NAMALWA (cell line): ENCODE results near the gene ZNF649.

Source experiments
- DNase-seq: peaks from one replicate; pipeline ENCODE4 v3.0.0-alpha.2; 2015; ENCODE audit warnings: low spot score

ZNF649 gene

DNA sequence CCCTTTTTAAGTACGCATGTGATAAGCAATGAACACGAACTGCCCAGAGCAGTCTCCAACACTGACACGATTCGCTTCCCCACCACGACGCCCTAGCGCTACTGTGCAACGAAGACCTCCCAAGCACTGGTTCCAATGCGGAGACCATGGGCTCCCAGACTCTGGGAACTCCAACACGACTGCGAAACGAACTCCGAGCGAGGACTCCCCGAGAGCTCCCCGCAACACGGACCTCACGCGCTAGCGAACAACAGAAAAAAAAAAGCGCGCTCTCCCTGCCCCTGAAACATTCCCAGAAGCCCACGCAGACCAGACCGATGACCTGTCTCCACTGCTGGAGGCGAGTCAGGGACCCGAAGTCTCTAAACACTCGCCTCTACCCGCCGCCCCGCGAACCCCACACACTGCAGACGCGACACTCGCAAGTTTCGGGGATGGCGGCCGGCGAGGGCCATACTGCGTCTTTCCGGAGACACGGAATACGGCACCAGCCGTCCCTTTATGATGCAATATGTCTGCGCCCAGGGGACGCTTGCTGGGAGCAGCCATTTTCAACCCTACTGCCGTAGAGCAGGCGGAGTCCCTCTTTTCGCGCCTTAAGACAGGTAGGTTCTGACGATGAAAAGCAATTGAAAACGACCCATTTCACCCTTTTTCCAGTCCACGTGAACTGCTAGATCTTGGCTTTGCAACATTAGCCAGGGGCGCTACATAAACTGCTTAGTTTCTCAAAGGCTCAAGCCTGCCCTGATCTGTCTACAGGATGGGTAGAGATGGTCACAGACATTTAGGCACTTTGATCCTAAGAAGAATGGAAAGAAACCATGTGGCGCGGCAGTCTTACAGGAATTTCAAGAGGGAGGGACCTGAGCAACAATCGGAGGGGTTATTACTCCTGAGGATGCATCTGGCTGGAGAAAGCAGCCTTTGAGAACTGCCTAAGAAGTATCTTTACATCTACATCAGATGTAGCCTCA, 17.0 kb downstream of the ZNF649 start, which contains the start of gene ZNF577:
ZNF577 (minus strand) TSS at position 430 of the 977 bp plus-strand sequence. CDS start 7,569 bp downstream, outside the sequence.
- no peak for DNase-seq

DNA sequence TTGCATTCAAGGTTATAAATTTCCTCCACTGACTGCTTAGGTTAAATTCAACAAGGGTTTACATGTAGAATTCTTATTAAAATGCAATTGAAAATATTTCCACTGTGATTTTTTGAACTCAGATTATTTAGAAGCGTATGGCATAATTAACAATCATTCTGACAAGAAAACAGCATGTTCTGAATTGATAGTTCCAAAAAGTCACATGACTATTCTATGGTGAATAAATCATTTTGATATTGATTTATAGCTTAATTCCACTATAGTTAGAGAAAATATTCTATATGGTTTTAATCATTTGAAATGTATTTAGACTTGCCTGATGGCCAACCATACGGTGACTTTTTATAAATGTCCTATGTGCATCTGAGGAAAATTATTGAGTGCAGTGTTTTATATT, 20.1 kb downstream of the ZNF649 start:
- no peak for DNase-seq

DNA sequence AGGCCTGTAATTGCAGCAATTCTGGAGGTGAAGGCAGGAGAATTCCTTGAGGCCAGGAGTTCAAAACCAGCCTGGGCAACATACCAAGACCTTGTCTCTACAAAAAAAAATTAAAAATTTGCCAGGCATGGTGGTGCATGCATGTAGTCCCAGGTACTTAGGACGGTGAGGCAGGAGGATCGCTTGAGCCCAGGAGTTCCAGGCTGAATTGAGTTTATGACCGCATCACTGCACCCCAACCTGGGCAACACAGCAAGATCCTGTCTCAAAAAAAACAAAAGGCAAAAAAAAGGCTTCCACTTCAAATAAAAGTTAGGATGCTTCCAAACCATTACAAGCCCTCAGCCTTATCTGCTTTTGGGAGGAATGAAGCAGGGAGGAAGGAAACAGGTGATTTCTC, 22.3 kb downstream of the ZNF649 start:
- no peak for DNase-seq

DNA sequence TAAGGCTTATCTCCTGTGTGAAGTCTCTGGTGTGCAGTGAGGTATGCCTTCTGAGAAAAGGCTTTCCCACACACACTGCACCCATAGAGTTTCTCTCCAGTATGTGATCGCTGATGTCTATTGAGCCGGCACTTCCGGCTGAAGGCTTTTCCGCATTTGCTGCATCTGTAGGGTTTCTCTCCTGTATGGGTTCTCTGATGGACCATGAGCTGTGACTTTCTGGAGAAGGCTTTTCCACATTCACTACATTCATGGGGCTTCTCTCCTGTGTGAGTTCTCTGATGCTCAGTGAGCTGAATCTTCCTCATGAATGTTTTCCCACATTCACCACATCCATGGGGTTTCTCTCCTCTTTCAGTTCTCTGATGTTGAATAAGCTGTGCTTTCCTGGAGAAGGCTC, 31.7 kb downstream of the ZNF649 start:
- no peak for DNase-seq

DNA sequence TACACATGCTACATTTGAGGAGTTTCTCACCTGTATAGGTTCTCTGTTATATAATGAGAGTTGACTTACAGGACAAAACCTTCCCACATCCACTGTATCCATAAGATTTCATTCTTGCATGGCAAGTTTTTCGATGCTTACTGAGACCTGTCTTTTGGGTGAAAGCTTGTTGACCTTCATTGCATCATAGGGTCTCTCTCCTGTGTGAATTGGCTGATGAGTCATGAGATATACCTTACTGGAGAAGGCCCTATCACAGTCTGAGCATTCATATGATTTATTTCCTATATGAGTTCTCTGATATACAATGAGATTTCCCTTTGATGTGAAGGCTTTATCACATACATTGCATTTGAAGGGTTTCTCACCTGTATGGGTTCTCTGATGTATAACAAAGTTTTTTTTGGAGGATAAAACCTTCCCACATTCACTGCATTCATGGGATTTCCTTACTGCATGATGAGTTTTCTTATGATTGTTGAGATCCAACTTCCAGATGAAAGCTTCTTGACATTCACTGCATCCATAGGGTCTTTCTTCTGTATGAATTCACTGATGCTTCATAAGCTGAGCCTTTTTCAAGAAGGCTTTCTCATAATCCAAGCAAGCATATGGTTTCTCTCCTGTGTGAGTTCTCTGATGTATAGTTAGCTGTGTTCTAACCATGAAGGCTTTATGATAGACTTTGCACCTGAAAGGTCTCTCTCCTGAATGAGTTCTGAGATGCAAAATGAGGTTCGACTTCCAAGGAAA, 42.8 kb downstream of the ZNF649 start:
- no peak for DNase-seq
